Right forelimb (tissue), 1 donor: ENCODE measurements around the gene MUC16.

Source experiments
- DNase-seq: peaks from one replicate; pipeline ENCODE4 v3.0.0-alpha.2; 2018

Gene MUC16

DNA sequence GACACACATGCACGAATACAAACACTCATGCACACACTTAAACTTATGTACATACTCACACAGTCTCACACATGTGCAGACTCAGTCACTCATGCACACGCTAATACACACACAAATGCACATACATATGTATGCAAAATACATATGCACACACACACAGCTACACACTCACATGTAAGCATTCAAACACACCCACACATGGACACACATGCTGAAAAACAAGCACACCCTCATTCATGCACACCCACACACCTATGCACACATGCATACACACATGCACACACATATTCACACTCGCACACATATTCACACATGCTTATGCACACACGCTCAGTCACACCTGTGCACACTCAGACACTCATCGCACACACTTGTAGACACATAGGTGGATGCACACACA is 9.3 kb downstream of the MUC16 start:
- DNase-seq: no peak

DNA sequence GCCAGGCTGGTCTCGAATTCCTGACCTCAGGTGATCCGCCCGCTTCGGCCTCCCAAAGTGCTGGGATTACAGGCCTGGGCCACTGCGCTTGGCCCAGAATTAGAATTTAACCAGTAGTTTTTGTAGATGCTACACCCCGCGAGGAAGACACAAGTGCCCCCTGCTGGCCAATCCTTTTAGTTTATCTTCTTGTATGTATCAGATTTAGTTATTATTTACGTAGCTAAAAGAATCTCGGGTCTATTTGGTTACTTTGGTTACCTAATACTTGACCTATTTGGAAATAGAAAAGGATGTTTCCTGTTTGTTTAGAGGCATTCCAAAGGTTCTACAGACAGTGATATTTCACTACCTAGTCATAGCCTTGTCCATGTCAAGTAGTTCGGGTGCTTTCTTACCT is 22.0 kb downstream of the MUC16 start:
- DNase-seq: no peak

DNA sequence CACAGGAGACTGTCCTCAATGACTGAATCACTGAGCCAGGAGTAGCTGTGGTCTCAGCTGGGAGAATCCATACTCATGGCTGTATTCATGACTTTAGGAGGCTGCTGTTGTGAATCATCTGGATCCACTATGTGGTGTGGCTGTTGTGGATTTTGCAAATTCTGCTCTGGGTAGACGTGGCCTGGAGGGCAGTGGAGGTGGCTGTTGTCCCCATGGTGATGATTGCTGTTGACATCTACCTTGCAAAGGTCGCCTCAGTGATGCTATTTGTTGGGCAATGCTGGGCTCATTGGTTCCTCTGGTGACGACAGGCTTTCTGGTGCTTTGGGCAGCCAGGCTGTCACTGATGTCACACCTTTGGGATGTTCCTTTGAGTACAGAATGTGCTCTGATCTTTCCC is 23.9 kb downstream of the MUC16 start:
- no peak for DNase-seq

DNA sequence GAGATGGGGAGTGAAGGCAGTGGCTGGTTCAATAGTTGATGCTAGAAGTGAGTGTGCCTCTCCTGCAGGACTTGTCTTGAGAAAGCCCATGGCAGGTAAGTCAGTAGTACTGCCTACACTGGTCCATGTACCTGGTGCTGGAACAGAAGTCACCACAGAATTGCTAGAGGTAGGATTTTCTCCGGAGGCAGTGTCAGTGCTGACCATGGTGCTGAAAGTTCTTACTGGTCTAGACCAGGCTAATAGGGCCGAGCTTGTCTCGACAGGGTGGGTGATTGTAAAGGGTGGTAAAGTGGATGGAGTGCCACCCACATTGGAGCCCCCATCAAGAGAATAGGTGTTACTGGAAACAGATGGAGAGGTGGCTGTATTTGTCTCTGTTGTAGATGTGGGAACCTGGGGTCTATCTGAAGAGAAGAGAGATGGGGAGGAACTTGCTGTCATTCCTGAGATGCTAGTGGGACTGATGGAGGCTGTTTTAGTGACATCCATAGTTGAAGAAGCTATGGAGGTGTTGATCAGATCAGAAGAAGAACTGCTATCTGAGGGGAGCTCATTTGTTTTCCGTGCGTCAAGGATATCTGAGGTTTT is 36.6 kb downstream of the MUC16 start:
- DNase-seq: no peak

DNA sequence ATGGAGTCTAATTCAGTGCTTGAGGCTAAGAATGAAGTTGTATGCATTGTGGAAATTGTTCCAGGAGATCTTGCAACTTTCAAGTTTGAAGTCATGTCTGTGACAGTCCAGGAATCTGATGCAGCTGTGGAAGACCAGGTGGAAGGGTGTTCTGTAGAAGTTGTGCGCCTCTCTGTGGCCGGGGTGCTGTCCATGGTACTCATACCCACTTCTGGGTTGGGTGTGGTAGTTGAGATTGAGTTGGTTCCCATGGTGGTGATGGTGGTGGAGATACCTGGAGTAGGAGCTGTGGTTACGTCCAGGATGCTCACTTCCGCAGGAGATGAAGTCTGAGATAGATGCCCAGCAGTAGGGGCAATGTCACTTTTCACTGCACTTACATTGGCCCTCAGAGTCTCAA is 44.3 kb downstream of the MUC16 start:
- DNase-seq: no peak
